GM19043 (cell line): Measurements from ENCODE around the gene SYNJ2BP.
"Not testable (repeated sequence)": the region's sequence is repeated elsewhere in the genome, so short reads cannot be mapped to it uniquely, and the experiment has no call there.

Source experiments
- ATAC-seq: cut with Tn5 transposase; IDR thresholded peaks from one replicate; pipeline ENCODE4 v1.9.1; 2021; ENCODE audit warnings: low read depth; ENCODE audit not compliant: unreplicated experiment

The SYNJ2BP gene, protein sequence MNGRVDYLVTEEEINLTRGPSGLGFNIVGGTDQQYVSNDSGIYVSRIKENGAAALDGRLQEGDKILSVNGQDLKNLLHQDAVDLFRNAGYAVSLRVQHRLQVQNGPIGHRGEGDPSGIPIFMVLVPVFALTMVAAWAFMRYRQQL

DNA sequence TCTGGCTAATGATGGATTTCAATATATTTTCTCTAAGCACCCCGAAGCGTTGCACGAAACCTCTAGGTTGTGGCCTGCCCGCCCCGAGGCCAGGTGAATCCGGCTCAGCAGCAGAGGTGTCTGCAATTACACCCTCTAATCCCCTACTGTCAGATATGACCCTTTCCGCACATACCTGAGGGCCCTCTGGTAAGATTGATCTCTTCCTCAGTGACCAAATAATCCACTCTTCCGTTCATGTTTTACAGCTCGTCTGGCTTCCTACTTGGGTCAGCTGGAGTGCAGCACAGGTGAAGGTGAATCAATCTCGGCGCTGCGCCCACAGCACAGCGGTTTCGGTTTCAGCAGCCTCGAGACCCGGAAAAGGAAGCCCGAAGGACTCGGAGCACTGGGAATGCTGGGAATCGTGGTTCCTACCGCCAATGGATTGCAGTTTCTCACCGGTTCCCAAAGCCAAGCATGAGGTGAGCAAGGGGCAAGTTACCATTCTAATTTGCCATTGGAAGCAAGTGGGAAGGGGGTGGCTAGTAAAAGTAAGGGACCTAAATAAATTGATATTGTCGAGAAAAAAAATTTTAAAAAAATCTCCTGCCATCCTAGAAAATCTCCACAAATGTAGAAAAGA, at the start of gene SYNJ2BP:
Gene SYNJ2BP, minus strand, starts transcription at position 366 of the 625 bp plus-strand sequence. Its CDS starts 127 bp downstream, at position 239.
- no peak for ATAC-seq

DNA sequence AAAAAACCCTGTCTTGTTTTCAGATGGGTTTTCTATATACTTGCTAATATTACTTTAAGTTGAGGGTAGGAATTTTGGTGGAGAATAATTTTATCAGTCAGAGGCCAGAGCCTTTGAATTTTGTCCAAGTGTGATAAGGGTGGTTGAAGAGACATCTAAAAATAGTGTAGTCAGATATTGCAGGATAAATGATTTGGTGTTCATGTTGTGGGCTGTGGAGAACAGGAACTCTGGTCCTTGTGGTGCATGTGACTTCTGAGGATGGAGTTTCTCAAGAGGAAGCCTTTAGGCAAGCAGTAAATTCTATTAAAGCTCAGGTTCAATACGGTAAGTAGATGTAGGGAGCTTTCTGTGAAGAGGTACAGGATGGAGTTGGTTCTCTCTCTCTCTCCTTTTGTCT, 37.8 kb upstream of the SYNJ2BP start:
- ATAC-seq, result no peak

DNA sequence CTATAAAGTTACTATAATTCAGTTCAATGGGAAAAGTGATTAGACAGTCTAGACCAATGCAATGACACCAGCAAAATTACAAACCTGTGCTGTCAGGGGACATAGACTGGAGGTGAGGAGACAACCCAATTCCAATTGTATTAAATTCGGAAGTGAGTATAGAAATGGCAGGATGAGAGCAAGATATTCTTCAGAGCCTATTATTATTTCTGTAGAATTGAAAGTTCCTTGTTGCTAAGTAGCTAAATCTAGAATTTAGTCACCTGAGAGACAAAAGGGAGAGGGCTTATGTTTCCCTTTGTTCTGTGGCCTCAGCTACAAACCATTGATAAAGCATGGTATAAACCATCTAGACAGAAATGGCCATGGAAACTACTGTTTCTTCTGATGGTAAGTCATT, 35.0 kb upstream of the SYNJ2BP start, which contains the start of gene ADAM21:
Gene ADAM21, plus strand, starts transcription at position 301 of the 400 bp plus-strand sequence. CDS start 5,326 bp downstream, outside the sequence.
- no peak for ATAC-seq

DNA sequence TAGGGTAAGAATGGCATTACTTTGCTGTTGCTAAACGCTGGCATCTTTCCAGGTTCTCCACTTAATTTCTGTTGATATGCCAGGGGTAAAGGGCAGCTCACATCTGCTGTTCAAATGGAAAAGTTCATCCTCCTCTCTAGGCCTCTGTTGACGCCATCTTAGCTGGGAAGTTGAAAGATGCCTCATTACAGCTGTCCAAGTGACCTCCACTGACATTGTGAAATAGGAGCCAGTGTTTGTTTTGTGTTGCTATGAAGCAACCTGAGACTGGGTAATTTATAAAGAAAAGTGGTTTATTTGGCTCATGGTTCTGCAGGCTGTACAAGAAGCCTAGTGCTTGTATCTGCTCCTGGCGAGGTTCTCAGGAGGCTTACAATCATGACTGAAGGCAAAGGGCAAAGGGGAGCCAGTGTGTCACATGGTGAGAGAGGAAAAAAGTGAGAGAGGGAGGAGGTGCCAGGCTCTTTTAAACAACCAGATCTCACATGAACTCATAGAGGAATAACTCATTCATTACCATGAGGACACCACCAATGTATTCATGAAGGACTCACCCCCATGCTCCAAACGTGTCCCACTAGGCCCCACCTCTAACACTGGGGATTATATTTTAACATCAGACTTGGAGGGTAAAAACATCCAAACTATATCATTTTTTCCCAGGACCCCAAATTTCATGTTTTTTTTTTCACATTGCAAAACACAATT, 31.9 kb upstream of the SYNJ2BP start:
- no peak for ATAC-seq

DNA sequence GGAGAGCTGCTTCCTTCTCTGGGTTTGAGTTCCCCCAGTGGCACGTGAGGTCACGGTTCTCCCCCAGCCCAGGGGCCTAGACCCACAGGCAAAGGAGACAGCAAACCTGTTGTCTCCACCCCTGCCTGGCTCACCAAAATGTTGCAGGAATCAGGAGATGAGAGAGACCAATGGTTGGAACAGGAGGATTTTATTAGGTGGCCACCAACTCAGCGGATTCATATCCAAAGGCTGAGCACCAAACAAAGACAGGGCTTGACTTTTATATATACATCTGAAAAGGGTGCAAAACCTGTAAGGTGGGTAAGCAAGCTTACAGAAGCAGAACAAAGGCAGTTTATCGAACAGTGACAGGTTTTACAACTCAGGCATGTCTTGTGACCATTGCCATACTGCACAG, 25.9 kb upstream of the SYNJ2BP start:
- ATAC-seq, result no peak

DNA sequence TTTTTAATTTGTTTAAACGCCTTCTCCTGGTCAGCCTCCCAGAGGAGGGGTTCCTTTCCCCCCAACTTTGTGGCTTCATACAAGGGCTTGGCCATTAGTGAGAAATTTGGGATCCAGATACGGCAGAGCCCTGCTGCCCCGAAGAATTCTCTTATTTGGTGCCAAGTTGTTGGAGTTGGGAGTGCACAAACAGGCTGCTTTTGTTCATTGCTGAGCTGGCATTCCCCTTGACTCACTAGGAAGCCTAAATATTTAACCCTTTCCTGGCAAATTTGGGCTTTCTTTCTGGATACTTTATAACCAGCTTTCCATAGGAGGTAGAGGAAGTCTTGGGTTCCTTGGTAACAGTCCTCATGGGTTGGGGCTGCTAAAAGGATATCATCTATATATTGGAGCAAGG, 24.8 kb upstream of the SYNJ2BP start:
- ATAC-seq, result no peak

DNA sequence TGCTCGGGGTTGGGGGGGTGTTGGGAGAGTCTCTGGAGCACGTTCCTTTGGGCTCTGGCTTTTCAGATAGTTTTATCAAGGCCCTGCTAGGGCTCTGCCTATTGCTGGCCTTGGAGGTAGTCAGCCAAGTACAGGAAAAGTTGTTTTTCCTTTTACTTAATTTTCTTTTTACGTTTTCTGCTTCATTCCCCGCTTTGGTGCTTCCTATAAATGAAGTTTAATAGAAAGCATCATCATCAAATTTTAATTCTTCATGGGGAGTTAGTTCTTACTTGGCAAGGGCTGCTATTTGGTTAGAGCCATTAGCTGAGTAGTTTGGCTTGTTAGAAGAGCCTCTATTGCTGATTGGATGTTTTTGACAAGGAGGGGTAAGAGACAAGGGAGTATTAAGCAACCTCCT, 20.0 kb upstream of the SYNJ2BP start:
- no peak for ATAC-seq

DNA sequence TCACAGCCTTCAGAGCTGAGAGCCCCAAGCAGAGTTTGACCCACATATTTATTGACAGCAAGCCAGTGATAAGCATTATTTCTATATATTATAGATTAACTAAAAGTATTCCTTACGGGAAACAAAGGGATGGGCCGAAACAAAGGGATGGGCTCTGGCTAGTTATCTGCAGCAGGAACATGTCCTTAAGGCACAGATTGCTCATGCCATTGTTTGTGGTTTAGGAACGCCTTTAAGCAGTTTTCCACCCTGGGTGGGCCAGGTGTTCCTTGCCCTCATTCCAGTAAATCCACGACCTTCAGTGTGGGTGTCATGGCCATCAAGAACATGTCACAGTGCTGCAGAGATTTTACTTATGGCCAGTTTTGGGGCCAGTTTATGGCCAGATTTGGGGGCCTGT, 9.7 kb upstream of the SYNJ2BP start:
- not testable (repeated sequence) for ATAC-seq

DNA sequence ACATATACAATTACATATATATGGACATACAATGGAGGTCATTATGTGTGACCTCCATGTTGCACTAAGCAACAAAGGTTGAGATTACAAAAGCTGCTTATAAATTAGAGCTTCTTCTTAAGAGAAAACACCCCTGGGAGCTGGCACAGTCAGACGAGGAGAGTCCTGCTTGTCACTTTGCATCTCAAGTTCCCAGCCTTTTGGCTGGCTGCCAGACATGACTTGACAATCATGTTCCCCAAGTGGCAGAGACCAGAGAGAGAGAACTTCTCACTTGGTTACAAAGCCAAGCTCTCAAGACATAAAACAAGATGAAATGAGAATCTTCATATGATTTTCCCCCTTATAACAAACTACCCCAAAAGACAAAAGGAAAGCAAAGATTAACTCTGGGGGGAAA, 8.5 kb upstream of the SYNJ2BP start:
- ATAC-seq, result no peak

DNA sequence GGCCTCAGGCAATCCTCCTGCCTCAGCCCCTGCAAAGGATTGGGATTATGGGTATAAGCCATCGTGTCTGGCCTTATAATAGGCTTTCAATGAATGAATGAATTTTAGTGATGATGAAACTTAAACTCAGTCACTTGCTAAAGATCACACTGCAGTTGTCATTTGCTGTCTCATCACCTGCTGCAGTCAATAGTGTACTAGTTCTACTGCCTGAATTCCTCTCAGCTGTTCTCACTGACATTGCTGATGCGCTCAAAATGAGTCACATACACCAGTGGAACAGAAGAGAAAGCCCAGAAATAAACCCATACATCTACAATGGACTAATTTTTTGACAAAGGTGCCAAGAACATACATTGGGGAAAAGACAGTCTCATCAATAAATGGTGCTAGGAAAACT, 5.6 kb upstream of the SYNJ2BP start:
- no peak for ATAC-seq

DNA sequence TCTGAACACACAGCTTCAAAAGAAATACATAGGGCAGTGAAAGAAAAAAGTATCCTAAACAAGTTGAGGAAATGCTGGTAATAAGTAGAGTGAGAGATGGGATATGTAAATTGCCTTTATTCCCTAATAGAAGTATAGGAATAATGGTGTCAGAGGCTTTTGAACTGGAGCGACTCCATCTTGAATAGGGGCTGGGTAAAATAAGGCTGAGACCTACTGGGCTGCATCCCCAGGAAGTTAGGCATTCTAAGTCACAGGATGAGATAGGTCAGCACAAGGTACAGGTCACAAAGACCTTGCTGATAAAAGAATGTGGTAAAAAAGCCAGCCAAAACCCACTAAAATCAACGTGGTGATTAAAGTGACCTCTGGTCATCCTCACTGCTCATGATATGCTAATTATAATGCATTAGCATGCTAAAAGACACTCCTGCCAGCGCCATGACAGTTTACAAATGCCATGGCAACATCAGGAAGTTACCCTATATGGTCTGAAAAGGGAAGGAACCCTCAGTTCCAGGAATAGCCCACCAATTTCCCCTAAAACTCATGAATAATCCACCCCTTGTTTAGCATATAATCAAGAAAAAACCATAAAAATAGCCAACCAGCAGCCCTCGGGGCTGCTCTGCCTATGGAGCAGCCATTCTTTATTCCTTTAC, 2.5 kb upstream of the SYNJ2BP start:
- ATAC-seq, result not testable (repeated sequence)

DNA sequence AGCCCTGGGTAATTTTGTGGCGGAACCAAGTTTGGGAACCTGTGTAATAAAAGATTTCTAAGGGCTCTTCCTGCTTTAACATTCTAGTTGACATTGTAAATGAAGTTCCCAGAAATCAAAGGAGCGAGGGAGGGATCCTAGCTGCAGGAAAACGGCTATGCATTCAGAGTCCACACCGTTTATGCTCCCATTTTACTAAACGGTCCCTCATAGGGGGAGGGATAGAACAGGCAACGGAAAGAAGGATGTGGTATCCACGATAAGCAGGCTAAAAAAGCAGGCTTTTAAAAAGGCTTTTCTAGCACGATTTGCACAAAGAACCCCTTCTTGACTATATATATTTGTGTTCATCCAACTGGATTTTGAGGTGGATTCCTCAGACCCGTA, 559 bp downstream of the SYNJ2BP start:
- no peak for ATAC-seq

DNA sequence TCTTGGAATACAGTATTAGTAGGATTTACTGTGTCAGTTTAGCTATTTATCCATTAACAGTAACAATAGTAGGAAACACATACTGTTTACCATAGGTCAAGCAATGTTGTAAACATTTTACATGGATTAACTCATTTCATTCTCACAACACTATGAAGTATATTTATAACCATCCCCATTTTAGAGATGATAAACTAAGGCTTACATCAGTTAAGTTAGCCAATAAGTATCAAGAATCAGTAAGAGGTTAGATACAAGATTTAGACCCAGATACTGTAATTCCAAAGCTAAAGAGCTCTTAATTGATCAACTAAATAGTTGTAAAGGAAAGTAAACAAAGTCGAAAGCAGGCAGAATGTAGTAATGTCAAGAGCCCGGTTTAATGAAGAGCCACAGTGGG, 1.1 kb downstream of the SYNJ2BP start:
- ATAC-seq, result no peak

DNA sequence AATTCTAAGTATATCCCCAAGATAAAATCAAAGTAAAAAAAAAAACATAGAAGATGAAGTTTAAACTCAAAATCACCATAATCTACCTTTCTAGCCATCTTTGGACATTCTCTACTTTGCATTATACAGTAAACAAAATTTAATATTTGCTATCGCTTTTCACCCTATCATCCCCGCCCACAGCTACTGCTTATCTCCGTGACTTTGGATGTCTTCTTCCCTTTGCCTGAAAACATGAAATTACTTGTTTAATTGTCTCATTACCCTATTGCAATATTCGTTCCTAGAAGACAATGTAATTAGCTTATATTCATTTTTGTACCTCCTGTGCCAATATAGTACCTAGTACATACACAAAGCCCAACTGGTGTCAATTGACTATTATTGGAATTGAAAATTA, 9.3 kb downstream of the SYNJ2BP start:
- ATAC-seq, result no peak

DNA sequence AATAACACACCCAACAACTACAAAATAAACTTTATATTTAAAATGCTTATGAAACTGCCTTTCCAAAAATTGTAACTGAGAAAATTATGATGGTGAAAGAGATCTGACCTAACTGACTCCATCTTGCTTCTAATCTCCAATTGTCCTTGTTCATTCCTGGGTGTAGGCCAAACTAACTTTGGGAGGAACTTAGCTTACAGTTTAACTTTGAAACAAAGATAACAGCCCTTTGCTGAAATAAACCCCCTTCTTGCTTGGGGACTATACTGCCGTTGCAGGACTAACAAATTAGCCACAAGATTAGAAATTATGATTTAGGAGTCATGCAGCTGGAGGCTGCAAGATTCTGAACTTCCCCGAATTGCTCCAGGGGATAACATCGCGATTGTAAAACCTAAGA, 10.7 kb downstream of the SYNJ2BP start:
- not testable (repeated sequence) for ATAC-seq

DNA sequence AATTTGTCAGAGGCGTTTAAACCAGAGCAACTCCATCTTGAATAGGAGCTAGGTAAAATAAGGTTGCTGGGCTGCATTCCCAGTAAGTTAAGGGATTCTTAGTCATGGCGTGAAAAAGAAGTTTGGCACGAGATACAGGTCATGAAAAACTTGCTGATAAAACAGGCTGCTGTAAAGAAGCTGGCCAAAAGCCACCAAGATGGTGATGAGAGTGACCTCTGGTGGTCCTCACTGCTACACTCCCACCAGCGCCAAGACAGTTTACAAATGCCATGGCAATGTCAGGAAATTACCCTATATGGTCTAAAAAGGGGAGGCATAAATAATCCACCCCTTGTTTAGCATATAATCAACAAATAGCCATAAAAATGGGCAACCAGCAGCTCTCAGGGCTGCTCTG, 13.6 kb downstream of the SYNJ2BP start:
- ATAC-seq, result not testable (repeated sequence)

DNA sequence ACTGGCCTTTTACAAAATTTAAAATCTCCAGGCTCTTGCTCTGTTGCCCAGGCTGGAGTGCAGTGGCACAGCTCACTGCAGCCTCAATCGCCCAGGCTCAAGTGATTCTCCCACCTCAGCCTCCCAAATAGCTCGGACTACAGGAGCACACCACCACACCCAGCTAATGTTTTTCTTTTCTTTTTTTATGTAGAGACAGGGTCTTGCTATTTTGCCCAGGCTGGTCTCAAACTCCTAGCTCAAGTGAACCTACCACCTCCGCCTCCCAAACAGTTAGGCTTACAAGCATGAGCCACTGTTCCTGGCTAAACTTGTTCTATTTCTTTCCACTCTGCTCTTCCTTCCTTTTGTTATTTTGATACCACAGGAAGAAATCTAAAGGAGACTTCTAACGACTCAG, 15.2 kb downstream of the SYNJ2BP start:
- ATAC-seq, result no peak

DNA sequence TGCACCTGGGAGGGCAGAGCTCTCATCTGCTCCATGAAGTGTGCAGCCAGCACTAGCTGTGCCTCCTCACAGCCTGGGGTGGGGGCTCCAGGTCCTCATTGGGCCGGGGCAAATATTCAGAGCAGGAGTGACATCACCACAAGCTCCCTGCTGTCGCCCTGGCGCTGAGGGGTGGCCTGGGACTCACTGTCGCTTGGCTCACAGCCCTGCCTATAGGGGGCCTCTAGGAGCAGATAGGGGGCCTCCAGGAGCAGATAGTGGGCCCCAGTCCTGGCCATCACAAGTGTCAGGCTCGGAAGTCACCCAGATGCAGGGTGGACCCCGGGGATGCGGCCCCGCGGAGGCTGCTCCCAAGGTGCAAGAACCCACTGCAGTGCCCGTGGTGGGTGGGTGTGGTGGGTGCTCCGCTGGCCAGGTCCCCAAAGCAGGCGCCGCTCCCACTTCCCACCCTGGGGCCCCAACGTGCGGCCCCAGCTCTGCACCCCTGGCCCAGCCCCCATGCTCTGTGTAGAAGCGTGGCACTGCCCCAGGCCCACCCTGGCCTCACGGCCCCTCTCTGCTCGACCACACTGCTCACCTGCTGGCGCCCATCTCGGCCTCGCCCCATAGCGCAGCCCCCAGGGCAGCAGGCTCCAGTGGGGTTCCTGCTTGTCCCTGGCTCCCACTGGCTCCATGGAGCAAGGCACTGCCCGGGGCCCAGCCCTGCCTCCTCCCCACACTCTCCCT, 18.0 kb downstream of the SYNJ2BP start:
- ATAC-seq, result no peak

DNA sequence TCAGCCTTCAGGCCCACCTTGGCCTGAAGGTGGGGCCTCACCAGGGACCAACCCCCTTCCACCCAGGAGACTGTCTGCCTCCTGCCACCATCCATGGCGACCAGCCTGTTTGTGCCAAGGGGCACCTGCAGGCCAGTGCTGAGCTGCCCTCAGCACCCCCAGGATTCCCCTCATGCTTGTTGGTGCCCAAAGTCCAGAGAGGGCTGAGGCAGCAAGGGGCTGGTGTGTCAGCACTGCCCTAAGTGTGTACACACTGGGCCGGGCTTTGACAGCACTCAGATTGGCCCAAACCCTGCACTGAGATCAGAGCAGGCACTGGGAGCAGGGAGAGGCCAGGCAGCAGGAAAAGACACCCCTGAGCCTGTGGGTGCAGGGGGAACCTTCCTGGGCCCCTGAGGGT, 18.6 kb downstream of the SYNJ2BP start:
- ATAC-seq, result no peak

DNA sequence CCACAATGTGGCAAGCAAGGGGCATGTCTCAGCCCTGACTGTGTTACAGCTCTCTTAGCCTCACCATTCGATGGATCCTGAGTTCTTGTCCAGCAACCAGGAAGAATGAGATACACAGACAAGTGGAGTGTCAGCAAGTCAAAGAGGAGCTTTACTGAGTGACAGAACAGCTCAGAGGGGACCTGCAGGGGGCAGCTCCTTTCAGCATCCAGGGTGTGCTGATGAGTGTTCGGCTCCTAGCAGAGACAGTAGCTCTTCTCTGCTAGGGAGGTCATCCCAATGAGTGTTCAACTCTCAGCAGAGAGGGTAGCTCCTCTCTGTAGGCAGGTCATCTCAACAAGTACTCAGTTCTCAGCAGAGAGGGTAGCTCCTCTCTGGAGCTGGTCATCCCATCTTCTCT, 19.1 kb downstream of the SYNJ2BP start:
- no peak for ATAC-seq
